Endothelial cell of umbilical vein (primary cell): Measurements from ENCODE around the gene KRT79. TPM values are rescaled to one million over a fixed set of nuclear protein-coding genes. Genes with fewer than 3 reads are reported as not detected.

Source experiments
- BruUV-seq: library from RNA; stranded (reverse); fragments of 400-500 nt; replicated peaks from 2 replicates; lab custom pipeline; 2021; lab: Mats Ljungman, UMichigan
- CTCF ChIA-PET: fragments of 300-600, 350-600 bp; sonication (Branson Sonifier 250); formaldehyde crosslinking; loops from one replicate; lab custom pipeline; 2021; ENCODE audit warnings: antibody characterized with exemption, inconsistent platforms; lab: Charles Lee
- POLR2A ChIA-PET: fragments of 300-600, 350-600 bp; sonication (Branson Sonifier 250); formaldehyde crosslinking; loops from one replicate; lab custom pipeline; 2021; ENCODE audit warnings: antibody characterized with exemption, inconsistent platforms; lab: Charles Lee
- DNase-seq: peaks from one replicate; pipeline ENCODE4 v3.0.0-alpha.2; 2011; ENCODE audit warnings: low read depth, low spot score
- FAIRE-seq: peaks from 2 replicates; lab custom pipeline; 2011; peaks lifted over from hg19 to GRCh38; lab: Jason Lieb, UNC
- H2AFZ ChIP-seq: 2 replicates; pipeline ENCODE4 v1.6.0; 2012; ENCODE audit warnings: low read depth, low read length, control low read depth, inconsistent platforms
- H3K27ac ChIP-seq: 2 replicates; pipeline ENCODE4 v1.5.1; 2011; ENCODE audit warnings: low read depth, mild to moderate bottlenecking, control low read depth, low read length, moderate library complexity; ENCODE audit not compliant: insufficient read depth
- H3K27me3 ChIP-seq, 2 experiments: 2 replicates each; pipeline versions ENCODE4 v1.6.0 to v1.6.1; 2011; ENCODE audit warnings: low read length in 2 of 2, mixed read lengths in 1 of 2; ENCODE audit not compliant: control insufficient read depth in 2 of 2, insufficient read depth in 2 of 2
- H3K36me3 ChIP-seq, 2 experiments: 2 replicates in 1 of 2; 3 replicates in 1 of 2; pipeline ENCODE4 v1.5.1; 2011; ENCODE audit warnings: low read length in 2 of 2, mild to moderate bottlenecking in 1 of 2, moderate library complexity in 1 of 2; ENCODE audit not compliant: control insufficient read depth in 2 of 2, insufficient read depth in 2 of 2; ENCODE audit errors: extremely low read depth in 1 of 2
- H3K4me1 ChIP-seq: 3 replicates; pipeline ENCODE4 v1.5.1; 2011; ENCODE audit warnings: mild to moderate bottlenecking, low read length; ENCODE audit not compliant: control insufficient read depth, insufficient read depth; ENCODE audit errors: extremely low read depth
- H3K4me2 ChIP-seq: 2 replicates; pipeline ENCODE4 v1.6.1; 2011; ENCODE audit warnings: low read length, control low read depth, mixed read lengths; ENCODE audit not compliant: insufficient read depth
- H3K4me3 ChIP-seq, 3 experiments: fragments of 200-600 bp in 1 of 3; sonication (generic), shearing (Covaris generic) in 1 of 3; replicated peaks in 1 of 3; 2 replicates each; pipeline ENCODE4 v1.5.1; 2011 to 2016; ENCODE audit warnings: control low read depth in 3 of 3, low read length in 3 of 3, mild to moderate bottlenecking in 2 of 3, inconsistent platforms in 1 of 3, low read depth in 1 of 3, moderate library complexity in 1 of 3; ENCODE audit not compliant: insufficient read depth in 1 of 3
- H3K79me2 ChIP-seq: 2 replicates; pipeline ENCODE4 v1.6.0; 2012; ENCODE audit warnings: low read length, inconsistent platforms; ENCODE audit not compliant: control insufficient read depth, insufficient read depth
- H3K9ac ChIP-seq: replicated peaks from 2 replicates; pipeline ENCODE3; 2011; ENCODE audit warnings: low read length, control low read depth; ENCODE audit not compliant: insufficient read depth; ENCODE audit errors: extremely low read depth
- H3K9me1 ChIP-seq: replicated peaks from 3 replicates; pipeline ENCODE4 v1.6.0; 2011; ENCODE audit warnings: mild to moderate bottlenecking, low read length; ENCODE audit not compliant: control insufficient read depth, insufficient read depth; ENCODE audit errors: extremely low read depth
- H3K9me3 ChIP-seq: replicated peaks from 2 replicates; pipeline ENCODE4 v1.5.1; 2012; ENCODE audit warnings: low read length, inconsistent platforms; ENCODE audit not compliant: control insufficient read depth, insufficient read depth
- H4K20me1 ChIP-seq: replicated peaks from 2 replicates; pipeline ENCODE3; 2011; ENCODE audit warnings: mild to moderate bottlenecking, low read length; ENCODE audit not compliant: control insufficient read depth, insufficient read depth; ENCODE audit errors: extremely low read depth
- CTCF ChIP-seq, 2 donors: IDR thresholded peaks; 1 replicate in 1 of 2; 2 replicates in 1 of 2; pipeline ENCODE4 v1.5.1; 2011; ENCODE audit warnings: low read length in 2 of 2, mild to moderate bottlenecking in 2 of 2, moderate library complexity in 2 of 2, control low read depth in 1 of 2, inconsistent platforms in 1 of 2, low read depth in 1 of 2; ENCODE audit not compliant: insufficient read depth in 1 of 2; ENCODE audit errors: extremely low read depth in 1 of 2
- EZH2 ChIP-seq: IDR thresholded peaks from 2 replicates; pipeline ENCODE4 v1.6.1; 2012; ENCODE audit warnings: borderline replicate concordance, low read depth, mild to moderate bottlenecking, moderate library complexity, low read length, inconsistent platforms; ENCODE audit not compliant: severe bottlenecking
- FOS ChIP-seq: IDR thresholded peaks from 2 replicates; pipeline ENCODE4 v1.6.1; 2011; ENCODE audit warnings: mild to moderate bottlenecking, low read length, moderate library complexity, borderline replicate concordance; ENCODE audit not compliant: insufficient read depth
- GATA2 ChIP-seq: IDR thresholded peaks from 2 replicates; pipeline ENCODE4 v1.7.0; 2011; ENCODE audit warnings: low read depth, mild to moderate bottlenecking, moderate library complexity, mixed read lengths, low read length; ENCODE audit not compliant: insufficient read length, insufficient read depth
- JUN ChIP-seq: IDR thresholded peaks from 2 replicates; pipeline ENCODE4 v1.6.1; 2011; ENCODE audit warnings: borderline replicate concordance, low read depth; ENCODE audit not compliant: insufficient read length, insufficient read depth
- MAX ChIP-seq: IDR thresholded peaks from 2 replicates; pipeline ENCODE4 v1.6.1; 2011; ENCODE audit not compliant: insufficient read depth, insufficient read length
- MYC ChIP-seq: IDR thresholded peaks from one replicate; pipeline ENCODE4 v1.6.1; 2011; ENCODE audit warnings: mild to moderate bottlenecking, low read depth, low read length
- POLR2A ChIP-seq: IDR thresholded peaks from 2 replicates; pipeline ENCODE4 v1.6.1; 2012; ENCODE audit warnings: low read depth, mild to moderate bottlenecking, control low read depth, low read length
- POLR2AphosphoS5 ChIP-seq: IDR thresholded peaks from 2 replicates; pipeline ENCODE4 v1.6.1; 2012; ENCODE audit warnings: low read depth, mild to moderate bottlenecking, control low read depth, low read length, moderate library complexity; ENCODE audit not compliant: insufficient read depth
- dilution Hi-C: fragments of 300-500 bp; cut with MboI; formaldehyde crosslinking; loops from one replicate; pipeline ENCODE4 v1.15.0; 2019; ENCODE audit warnings: low sequenced_read_pairs; ENCODE audit not compliant: extremely low pct_ligation_motif_present
- intact Hi-C: fragments of 100-400 bp; cut with micrococcal nuclease; formaldehyde crosslinking; loops from one replicate; pipeline ENCODE4 v1.10.0; 2022
- polyA plus RNA-seq, 4 experiments: library from polyadenylated mRNA; depleted of rRNA in 3 of 4; stranded (reverse) in 3 of 4; unstranded in 1 of 4; fragments of >200 nt; gene quantifications; 2 replicates each; pipeline versions ENCODE4 v1.2.1 to v1.2.3, GENCODE V29; 2011 to 2012; ENCODE audit warnings: missing spikeins in 1 of 4
- total RNA-seq: library from RNA; stranded (reverse); gene quantifications from 2 replicates; pipeline ENCODE4 v1.2.3, GENCODE V29; 2021

The KRT79 gene
- total and polyA plus RNA-seq, 2 donors (not counting 3 experiments of a cell fraction or from before 2014, with no cell fraction given): not detected

GRCh38 chr12:52836042-52836466, 1.9 kb upstream of the KRT79 start:
- Histone ChIP-seq H3K9me3 (no peaks in the 10 kb centered on the region), H3K9me1 (no peaks in the 10 kb centered on the region), H3K9ac (no peak overlapping the region), H3K79me2 (no peaks in the 10 kb centered on the region), H3K4me2 (no peak overlapping the region), H3K27me3 (no peaks in the 10 kb centered on the region), H3K27ac (no peak overlapping the region), H3K4me3 (no peak overlapping the region), H3K36me3 (no peaks in the 10 kb centered on the region), H4K20me1 (no peaks in the 10 kb centered on the region), H2AFZ (peak overlapping the region; percentile 33), H3K4me1 (peaks cover 4% of the 10 kb centered on the region)
- intact Hi-C loops: no loop called here
- POLR2A ChIA-PET: no interaction called here
- DNase-seq: peak; percentile 40
- dilution Hi-C loops: no loop called here
- CTCF ChIA-PET: interaction anchor here (1.2 kb wide), 1 partner anchor 30 kb away, joined by 3 read pairs; no protein-coding TSS in a partner anchor
- TF ChIP-seq POLR2A (no peak), FOS (peak; percentile 75), MYC (no peak), CTCF (IDR thresholded peaks at IDR 0.05; ENCODE audit: extremely low read depth in 1 of 2, insufficient read depth in 1 of 2, low read depth in 1 of 2, low read length in 2 of 2) (no peak), JUN (no peak), MAX (no peak), GATA2 (peak; percentile 72), POLR2AphosphoS5 (no peak), EZH2 (no peak)
- BruUV-seq: no TSS peak
- peak; percentile 18 for FAIRE-seq
